T-helper 2 cell (primary cell): ENCODE data around the gene RPSA.

Source experiments
- DNase-seq, 5 experiments: peaks; one replicate each; pipeline versions ENCODE4 v3.0.0 to v3.0.0-alpha.2; 2012 to 2022

The RPSA gene

DNA sequence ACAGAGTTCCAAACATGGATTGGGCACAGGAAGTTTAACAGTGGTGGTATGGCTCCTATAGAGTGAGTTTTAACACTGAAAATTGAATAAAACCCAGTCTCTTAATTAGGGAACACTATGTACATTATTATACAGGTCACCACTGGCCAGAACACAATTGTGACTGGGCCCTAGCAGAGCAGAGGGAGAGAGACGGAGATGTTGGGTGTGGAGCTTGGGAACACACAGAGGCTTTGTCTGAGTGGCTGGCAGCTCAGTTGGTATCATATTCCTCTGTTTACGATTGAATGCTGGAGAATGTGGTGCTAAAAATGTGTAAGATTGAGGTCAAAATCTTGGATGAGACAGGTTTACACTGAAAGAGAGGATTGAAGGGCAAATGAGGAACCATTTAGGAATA, 54.2 kb downstream of the RPSA start:
- DNase-seq = no peak
